Stimulated activated CD8-positive, alpha-beta memory T cell treated with anti-CD3 and anti-CD28 coated beads, Interleukin-4, amount 100 ng/mL, for 1 hour (primary cell): ENCODE results near the gene OR4X1.
"Not testable (repeated sequence)": the region's sequence is repeated elsewhere in the genome, so short reads cannot be mapped to it uniquely, and the experiment has no call there.

ENCODE experiments used
- DNase-seq, 2 donors: peaks; one replicate each; pipeline ENCODE4 v3.0.0-alpha.2; 2020; ENCODE audit warnings: low read depth in 2 of 2, low spot score in 1 of 2

OR4X1 gene

DNA sequence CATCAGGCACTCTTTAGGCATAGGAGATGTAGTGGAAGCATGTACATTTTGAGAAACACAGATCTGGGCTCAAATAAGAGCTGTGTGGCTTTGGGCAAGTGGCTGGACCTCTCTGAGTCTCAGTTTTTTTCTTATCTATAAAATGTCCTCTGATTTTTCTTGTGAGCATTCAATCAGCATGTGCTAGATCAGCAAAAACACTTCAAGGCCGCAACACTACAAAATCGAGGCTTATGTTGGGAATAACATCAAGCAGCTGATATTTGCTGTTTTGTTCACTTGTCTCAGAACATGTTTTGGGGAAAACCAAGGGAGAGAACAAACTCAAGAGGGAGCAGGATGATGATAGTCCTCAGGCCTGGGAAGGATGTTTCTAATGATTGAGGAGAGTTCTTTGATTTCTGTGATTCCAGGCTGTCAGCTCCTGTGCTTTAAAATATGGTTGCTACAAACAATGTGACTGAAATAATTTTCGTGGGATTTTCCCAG is at the start of gene OR4X1:
TSS of gene OR4X1 (plus strand) at position 439 of the 489 bp plus-strand sequence. CDS start at position 439, 0 bp downstream.
- no peak for DNase-seq

GRCh38 chr11:48216510-48216909 is 47.2 kb upstream of the OR4X1 start, which contains the start of gene OR4B1:
Gene OR4B1 (plus strand): TSS chr11:48216810. CDS start chr11:48216810, 0 bp downstream.
- DNase-seq = no peak

- DNase-seq = no peak
These were observed 34.9 kb upstream of the OR4X1 start for GRCh38 chr11:48228761-48229160.

DNA sequence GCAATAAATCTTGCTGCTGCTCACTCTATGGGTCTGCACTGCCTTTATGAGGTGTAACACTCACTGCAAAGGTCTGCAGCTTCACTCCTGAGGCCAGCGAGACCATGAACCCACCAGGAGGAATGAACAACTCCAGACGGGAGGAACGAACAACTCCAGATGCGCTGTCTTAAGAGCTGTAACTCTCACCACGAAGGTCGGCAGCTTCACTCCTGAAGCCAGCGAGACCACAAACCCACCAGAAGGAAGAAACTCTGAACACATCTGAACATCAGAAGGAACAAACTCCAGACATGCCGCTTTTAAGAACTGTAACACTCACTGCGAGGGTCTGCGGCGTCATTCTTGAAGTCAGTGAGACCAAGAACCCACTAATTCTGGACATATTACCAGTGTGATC is 33.6 kb upstream of the OR4X1 start:
- not testable (repeated sequence) for DNase-seq

DNA sequence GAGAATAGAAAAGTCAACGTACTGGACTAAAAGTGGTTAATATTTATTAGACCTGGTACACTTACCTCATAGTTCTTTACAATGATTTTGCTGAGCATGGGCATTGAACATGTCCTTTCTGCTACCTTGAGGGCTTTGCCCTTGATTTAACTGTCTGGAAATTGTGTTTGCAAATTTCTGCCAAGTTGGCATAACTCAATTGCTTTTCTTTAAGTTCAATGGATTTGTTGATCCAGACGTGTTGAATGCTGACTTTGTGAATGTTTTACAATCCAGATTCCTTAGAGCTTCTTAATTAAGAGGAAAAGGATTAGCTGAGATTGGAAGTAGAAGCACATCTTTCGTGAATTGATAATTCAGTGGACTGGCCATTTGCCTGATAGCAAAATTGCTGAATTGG is 25.9 kb upstream of the OR4X1 start:
- no peak for DNase-seq

- no peak for DNase-seq
These were observed 21.2 kb upstream of the OR4X1 start for GRCh38 chr11:48242501-48242900.

DNA sequence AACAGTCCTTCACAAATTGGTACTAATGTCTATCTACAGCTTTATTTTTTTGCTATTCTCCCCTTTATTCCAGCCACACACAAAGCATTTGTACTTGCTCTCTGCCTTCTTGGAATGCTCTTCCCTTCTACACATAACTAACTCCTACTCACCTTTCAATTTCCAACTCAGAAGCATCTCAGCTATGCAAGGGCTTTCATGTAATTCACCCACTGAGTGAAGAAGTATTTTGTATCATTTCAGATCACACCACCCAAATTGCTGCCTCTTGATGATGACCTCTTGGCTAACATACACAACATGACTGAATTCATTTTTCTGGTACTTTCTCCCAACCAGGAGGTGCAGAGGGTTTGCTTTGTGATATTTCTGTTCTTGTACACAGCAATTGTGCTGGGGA is 18.9 kb upstream of the OR4X1 start, which contains the start of gene OR4X2:
TSS of gene OR4X2 (plus strand) at position 301 of the 400 bp plus-strand sequence. CDS start at position 301, 0 bp downstream.
- no peak for DNase-seq

DNA sequence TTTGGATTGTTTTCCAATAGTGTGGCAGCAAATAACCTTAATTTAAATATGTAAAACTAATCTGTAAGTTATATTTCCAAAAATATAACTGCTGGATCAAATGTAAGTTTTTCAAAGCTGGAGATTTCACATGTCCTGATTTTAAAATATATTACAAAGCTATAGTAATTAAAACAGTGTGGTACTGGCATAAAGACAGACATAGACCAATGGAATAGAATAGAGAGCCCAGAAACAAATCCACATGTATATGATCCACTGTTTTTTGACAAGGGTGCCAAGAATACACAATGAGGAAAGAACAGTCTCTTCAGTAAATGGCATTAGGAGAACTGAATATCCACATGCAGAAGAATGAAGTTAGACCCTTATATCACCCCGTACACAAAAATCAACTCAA is 14.8 kb upstream of the OR4X1 start:
- DNase-seq = no peak

- no peak for DNase-seq
These were observed 2.1 kb upstream of the OR4X1 start for GRCh38 chr11:48261600-48261999.

GRCh38 chr11:48270621-48271020 is 7.0 kb downstream of the OR4X1 start:
- no peak for DNase-seq

DNA sequence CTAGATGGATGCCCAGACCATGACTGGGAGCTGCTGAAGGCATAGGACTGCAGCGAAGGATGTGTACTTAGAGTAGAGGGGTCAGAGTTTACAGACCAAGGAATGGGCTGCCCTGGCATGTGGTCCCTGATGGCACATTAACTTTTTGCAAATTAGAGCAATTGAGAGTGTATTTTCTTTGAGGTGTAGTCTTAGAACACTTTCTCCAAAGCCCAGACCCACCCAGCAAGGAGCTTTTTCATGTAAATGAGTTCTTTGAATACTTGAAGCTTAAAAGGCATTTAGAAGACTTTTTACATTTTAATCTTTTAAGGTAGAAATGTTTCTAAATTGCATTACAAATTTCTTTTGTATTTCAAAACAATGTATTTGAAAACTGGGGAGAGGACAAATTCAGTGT is 8.9 kb downstream of the OR4X1 start:
- DNase-seq = no peak

DNA sequence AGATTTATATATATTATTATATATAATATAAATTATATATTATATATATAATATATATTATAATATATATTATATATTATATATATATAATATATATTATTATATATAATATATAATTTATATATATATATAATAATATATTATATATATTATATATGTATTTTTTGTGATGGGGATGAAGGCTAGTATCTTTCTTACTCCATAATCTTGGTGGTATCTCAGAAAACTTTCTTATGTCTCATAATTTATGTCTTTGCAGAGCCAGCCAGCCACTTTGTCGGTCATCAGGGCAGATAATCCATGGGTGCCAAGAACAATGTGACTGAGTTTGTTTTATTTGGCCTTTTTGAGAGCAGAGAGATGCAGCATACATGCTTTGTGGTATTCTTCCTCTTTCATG is 42.3 kb downstream of the OR4X1 start, which contains the start of gene OR4S1:
TSS of gene OR4S1 (plus strand) at position 301 of the 400 bp plus-strand sequence. CDS start at position 301, 0 bp downstream.
- no peak for DNase-seq

GRCh38 chr11:48307760-48308386 is 44.2 kb downstream of the OR4X1 start:
- DNase-seq = peak; percentile 8 to 33

DNA sequence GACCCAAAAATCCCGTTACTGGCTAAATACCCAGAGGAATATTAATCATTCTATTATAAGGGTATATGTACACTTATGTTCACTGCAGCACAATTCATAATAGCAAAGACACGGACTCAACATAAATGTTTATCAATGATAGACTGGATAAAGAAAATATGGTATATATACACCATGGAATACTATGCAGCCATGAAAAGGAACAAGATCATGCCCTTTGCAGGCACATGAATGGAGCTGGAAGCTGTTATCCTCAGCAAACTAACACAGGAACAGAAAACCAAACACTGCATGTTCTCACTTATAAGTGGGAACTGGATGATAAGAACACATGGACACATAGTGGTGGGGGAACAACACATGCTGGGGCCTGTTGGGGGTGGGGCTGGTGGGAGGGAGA is 49.9 kb downstream of the OR4X1 start:
- not testable (repeated sequence) for DNase-seq
